ENCODE data around the gene CT45A5. TPM values are rescaled to one million over a fixed set of nuclear protein-coding genes. Genes with fewer than 3 reads are reported as not detected.
"Not testable (repeated sequence)": the region's sequence is repeated elsewhere in the genome, so short reads cannot be mapped to it uniquely, and the experiment has no call there.

Gene CT45A5, protein sequence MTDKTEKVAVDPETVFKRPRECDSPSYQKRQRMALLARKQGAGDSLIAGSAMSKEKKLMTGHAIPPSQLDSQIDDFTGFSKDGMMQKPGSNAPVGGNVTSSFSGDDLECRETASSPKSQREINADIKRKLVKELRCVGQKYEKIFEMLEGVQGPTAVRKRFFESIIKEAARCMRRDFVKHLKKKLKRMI
- not detected in 2 replicates for total RNA-seq (2021)
- not detected for Bru-seq, nascent RNA
- not detected for BruChase-seq, experiment 1, labeled RNA remaining after a 2-hour chase
- not detected for BruChase-seq, experiment 2, labeled RNA remaining after a 6-hour chase
- long read RNA-seq = 0 reads

GRCh38 chrX:135785403-135785802 is at the start of gene CT45A5:
TSS of gene CT45A5 (minus strand) at chrX:135785503. CDS start at chrX:135781729, 3,774 bp downstream.
- H3K79me2 ChIP-seq (ENCODE audit: low read depth); H3K4me3 ChIP-seq; CTCF ChIA-PET; H3K9me2 ChIP-seq (ENCODE audit: insufficient read depth); H2AFZ ChIP-seq; DNase-seq; BruUV-seq (replicated peaks); H3K36me3 ChIP-seq (ENCODE audit: low read depth); H3K9me3 ChIP-seq (ENCODE audit: insufficient read depth, low read depth); POLR2A ChIA-PET (ENCODE audit: unreplicated experiment); H3K4me2 ChIP-seq; H3F3A ChIP-seq (ENCODE audit: insufficient read depth, low read depth); H3K4me1 ChIP-seq (replicated peaks; ENCODE audit: insufficient read depth); H4K20me1 ChIP-seq (ENCODE audit: insufficient read depth); H3K27me3 ChIP-seq (ENCODE audit: insufficient read depth, low read depth); H3K27ac ChIP-seq; intact Hi-C loops (cut with micrococcal nuclease; ENCODE audit: unreplicated experiment): not testable (repeated sequence)

GRCh38 chrX:135819912-135820311 is 34.6 kb upstream of the CT45A5 start, which contains the start of gene CT45A2:
TSS of gene CT45A2 (minus strand) at chrX:135820012. CDS start at chrX:135816265, 3,747 bp downstream.
- DNase-seq; POLR2A ChIA-PET (ENCODE audit: unreplicated experiment); H3K27ac ChIP-seq; H3K4me3 ChIP-seq; CTCF ChIA-PET; intact Hi-C loops (cut with micrococcal nuclease; ENCODE audit: unreplicated experiment); H2AFZ ChIP-seq; H4K20me1 ChIP-seq (ENCODE audit: insufficient read depth); BruUV-seq (replicated peaks); H3K27me3 ChIP-seq (ENCODE audit: insufficient read depth, low read depth); H3K36me3 ChIP-seq (ENCODE audit: low read depth); H3K9me2 ChIP-seq (ENCODE audit: insufficient read depth); H3K9me3 ChIP-seq (ENCODE audit: insufficient read depth, low read depth); H3K79me2 ChIP-seq (ENCODE audit: low read depth); H3K4me1 ChIP-seq (replicated peaks; ENCODE audit: insufficient read depth); H3K4me2 ChIP-seq; H3F3A ChIP-seq (ENCODE audit: insufficient read depth, low read depth): not testable (repeated sequence)

- H2AFZ ChIP-seq; DNase-seq; H3K9me3 ChIP-seq (ENCODE audit: insufficient read depth, low read depth); H3K4me3 ChIP-seq; H3K36me3 ChIP-seq (ENCODE audit: low read depth); POLR2A ChIA-PET (ENCODE audit: unreplicated experiment); H3K79me2 ChIP-seq (ENCODE audit: low read depth); H4K20me1 ChIP-seq (ENCODE audit: insufficient read depth); H3K4me1 ChIP-seq (replicated peaks; ENCODE audit: insufficient read depth); intact Hi-C loops (cut with micrococcal nuclease; ENCODE audit: unreplicated experiment); H3K9me2 ChIP-seq (ENCODE audit: insufficient read depth); H3K27me3 ChIP-seq (ENCODE audit: insufficient read depth, low read depth); H3K27ac ChIP-seq; BruUV-seq (replicated peaks); H3F3A ChIP-seq (ENCODE audit: insufficient read depth, low read depth); CTCF ChIA-PET; H3K4me2 ChIP-seq: not testable (repeated sequence)
Measured at GRCh38 chrX:135802687-135803086, 17.4 kb upstream of the CT45A5 start, which contains the start of gene CT45A6. TSS of gene CT45A6 (minus strand) at chrX:135802787. CDS start at chrX:135798993, 3,794 bp downstream.

GRCh38 chrX:135768091-135768490 is 17.2 kb downstream of the CT45A5 start, which contains the start of gene CT45A3:
TSS of gene CT45A3 (minus strand) at chrX:135768191. CDS start at chrX:135764444, 3,747 bp downstream.
- H3K27ac ChIP-seq; H3K4me2 ChIP-seq; H3K9me2 ChIP-seq (ENCODE audit: insufficient read depth); H3K27me3 ChIP-seq (ENCODE audit: insufficient read depth, low read depth); H3K36me3 ChIP-seq (ENCODE audit: low read depth); DNase-seq; H3K4me3 ChIP-seq; intact Hi-C loops (cut with micrococcal nuclease; ENCODE audit: unreplicated experiment); H3K4me1 ChIP-seq (replicated peaks; ENCODE audit: insufficient read depth); CTCF ChIA-PET; H3K9me3 ChIP-seq (ENCODE audit: insufficient read depth, low read depth); POLR2A ChIA-PET (ENCODE audit: unreplicated experiment); H4K20me1 ChIP-seq (ENCODE audit: insufficient read depth); H2AFZ ChIP-seq; H3K79me2 ChIP-seq (ENCODE audit: low read depth); H3F3A ChIP-seq (ENCODE audit: insufficient read depth, low read depth); BruUV-seq (replicated peaks): not testable (repeated sequence)

- DNase-seq; H3F3A ChIP-seq (ENCODE audit: insufficient read depth, low read depth); H3K79me2 ChIP-seq (ENCODE audit: low read depth); H3K9me3 ChIP-seq (ENCODE audit: insufficient read depth, low read depth); H2AFZ ChIP-seq; H4K20me1 ChIP-seq (ENCODE audit: insufficient read depth); POLR2A ChIA-PET (ENCODE audit: unreplicated experiment); H3K27ac ChIP-seq; H3K4me2 ChIP-seq; H3K4me3 ChIP-seq; BruUV-seq (replicated peaks); H3K27me3 ChIP-seq (ENCODE audit: insufficient read depth, low read depth); H3K9me2 ChIP-seq (ENCODE audit: insufficient read depth); CTCF ChIA-PET; H3K4me1 ChIP-seq (replicated peaks; ENCODE audit: insufficient read depth); intact Hi-C loops (cut with micrococcal nuclease; ENCODE audit: unreplicated experiment); H3K36me3 ChIP-seq (ENCODE audit: low read depth): not testable (repeated sequence)
Measured at GRCh38 chrX:135744739-135745138, 40.6 kb downstream of the CT45A5 start.

Measured in PC-9 (cell line).